HG03064 (cell line): ENCODE measurements around the gene SOCS1.

Experiments
- ATAC-seq: cut with Tn5 transposase; IDR thresholded peaks from one replicate; pipeline ENCODE4 v1.9.1; 2021; ENCODE audit warnings: low read depth; ENCODE audit not compliant: unreplicated experiment

The SOCS1 gene

GRCh38 chr16:11249233-11250061, 6.6 kb downstream of the SOCS1 start:
- ATAC-seq, result no peak

GRCh38 chr16:11248133-11248532, 7.9 kb downstream of the SOCS1 start:
- no peak for ATAC-seq

- ATAC-seq, result no peak
Observed at GRCh38 chr16:11245988-11246387, 10.0 kb downstream of the SOCS1 start.

- ATAC-seq, result no peak
Observed at GRCh38 chr16:11245222-11245737, 10.7 kb downstream of the SOCS1 start.

- no peak for ATAC-seq
Observed at GRCh38 chr16:11242658-11243057, 13.3 kb downstream of the SOCS1 start.

GRCh38 chr16:11241480-11242204, 14.4 kb downstream of the SOCS1 start:
- ATAC-seq, result no peak

- no peak for ATAC-seq
Observed at GRCh38 chr16:11240636-11241473, 15.1 kb downstream of the SOCS1 start.

DNA sequence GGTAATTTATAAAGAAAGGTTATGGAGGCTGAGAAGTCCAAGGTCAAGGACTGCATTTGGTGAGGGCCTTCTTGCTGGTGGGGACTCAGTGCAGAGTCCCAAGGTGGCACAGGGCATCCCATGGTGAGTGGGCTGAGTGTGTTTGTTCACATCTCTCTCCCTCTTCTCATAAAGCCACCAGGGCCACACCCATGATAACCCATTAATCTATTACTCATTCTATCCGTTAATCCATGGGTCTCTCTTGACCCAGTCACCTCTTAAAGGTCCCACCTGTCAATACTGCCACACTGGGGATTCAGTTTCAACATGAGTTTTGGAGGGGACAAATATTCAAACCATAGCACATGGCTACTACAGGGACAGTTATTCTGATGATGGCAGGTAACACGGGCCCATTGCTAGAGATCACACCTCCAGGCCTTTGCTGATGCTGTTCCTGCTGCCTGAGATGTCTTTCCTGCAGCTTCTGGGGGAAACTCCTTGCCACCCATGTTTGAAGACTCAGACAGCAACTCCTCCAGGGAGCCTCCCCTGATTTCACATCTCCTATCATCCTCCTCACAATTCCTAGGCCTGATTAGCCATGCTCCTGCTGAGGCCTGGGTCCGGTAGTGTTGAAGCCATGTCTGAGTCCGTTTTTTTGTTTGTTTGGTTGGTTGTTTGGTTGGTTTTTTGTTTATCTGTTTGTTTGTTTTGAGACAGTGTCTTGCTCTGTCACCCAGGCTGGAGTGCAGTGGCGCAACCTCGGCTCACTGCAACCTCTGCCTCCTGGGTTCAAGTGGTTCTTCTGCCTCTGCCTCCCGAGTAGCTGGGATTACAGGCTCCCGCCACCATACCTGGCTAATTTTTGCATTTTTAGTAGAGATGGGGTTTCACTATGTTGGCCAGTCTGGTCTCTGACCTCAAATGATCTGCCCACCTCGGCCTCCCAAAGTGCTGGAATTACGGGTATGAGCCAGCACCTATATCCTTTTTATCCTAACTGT, 16.1 kb downstream of the SOCS1 start:
- no peak for ATAC-seq

DNA sequence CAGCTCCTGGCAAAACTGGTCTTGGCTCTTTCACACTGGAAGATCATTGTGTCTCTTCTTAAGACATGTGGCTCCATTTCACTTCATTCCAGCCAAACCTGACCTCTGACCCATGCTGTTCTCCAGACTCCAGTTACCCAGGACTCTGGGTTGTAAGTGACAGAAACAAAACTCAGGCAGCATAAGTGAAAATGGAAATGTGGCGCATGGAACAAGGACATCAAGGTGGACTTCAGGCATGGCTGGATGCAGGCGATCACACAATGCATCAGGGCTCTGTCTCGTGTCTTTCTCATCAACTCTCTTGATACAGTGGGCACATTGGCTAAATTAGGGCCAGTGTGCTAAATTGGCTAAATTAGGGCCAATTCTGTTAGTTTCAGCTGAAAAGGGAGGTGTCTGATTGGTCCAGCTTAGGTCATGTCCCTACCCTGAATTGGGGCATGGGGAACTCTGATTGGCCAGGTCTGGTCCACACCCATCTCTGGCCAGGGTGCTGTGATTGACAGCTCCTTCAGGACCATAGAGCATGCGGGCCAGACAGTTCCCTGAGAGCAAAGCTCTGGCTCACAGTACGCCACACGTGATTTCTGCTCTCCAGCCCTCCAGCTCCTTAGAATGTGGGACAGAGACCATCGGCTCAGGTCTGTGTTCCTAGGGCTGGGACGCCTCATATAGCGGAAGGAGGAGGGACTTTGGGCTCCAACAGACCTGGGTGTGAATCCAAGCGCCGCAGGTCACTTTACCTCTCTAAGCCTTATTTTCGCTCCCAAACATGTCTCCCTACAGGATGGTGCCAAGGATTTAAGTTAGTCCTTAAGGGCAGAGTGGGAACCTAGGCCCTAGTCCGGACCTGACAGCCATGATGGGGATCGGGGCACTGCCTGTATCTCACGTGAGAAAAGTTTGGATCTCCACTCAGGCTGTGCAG, 17.5 kb downstream of the SOCS1 start:
- no peak for ATAC-seq

DNA sequence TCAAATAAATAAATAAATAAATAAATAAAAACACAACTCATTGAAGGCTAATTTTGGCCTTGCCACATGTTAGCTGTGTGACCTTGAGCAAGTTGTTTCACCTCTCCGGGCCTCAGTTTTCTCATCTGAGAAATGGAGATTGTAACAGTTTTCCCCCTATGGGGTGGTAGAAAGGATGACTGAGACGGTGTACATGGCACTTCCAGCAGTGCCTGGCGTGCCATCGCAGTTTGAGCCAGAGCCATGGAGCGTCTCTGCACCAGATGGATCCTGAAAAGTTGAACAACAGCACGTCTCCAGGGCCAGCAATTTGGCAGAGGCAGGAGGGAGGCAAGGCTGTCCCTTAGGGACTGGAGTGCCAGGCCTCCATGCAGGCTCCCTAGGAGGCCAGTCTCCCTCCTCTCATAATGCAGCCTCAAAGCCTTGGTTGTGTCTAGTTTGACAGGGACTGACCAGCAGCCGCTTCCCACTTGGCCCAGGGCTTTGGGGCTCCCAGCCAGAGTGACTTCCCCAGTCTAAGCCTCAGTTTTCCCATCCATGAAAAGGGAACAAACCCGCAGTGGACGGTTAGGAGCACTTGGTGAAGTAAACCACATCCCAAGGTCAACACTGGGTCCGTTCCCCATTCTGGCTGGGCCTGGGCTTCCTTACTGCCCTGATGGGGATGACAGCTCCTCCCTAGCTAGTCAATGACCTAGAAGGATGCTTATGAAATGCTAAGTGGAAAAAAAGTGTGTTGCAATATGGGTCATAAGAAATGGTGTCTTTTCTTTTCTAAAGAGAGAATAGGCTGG, 19.3 kb downstream of the SOCS1 start:
- no peak for ATAC-seq

DNA sequence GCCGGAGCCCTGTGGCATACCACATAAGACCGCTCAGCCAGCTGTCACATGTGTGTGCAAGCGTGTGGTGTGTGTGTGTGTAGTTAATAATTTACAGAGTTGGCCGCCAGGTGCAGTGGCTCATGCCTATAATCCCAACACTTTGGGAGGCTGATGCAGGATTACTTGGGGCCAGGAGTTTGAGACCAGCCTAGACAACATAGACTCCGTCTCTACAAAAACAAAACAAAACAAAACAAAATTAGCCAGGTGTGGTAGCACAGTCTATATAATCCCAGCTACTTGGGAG, 20.4 kb downstream of the SOCS1 start:
- ATAC-seq, result no peak

- ATAC-seq, result no peak
Observed at GRCh38 chr16:11234884-11235702, 20.9 kb downstream of the SOCS1 start.

DNA sequence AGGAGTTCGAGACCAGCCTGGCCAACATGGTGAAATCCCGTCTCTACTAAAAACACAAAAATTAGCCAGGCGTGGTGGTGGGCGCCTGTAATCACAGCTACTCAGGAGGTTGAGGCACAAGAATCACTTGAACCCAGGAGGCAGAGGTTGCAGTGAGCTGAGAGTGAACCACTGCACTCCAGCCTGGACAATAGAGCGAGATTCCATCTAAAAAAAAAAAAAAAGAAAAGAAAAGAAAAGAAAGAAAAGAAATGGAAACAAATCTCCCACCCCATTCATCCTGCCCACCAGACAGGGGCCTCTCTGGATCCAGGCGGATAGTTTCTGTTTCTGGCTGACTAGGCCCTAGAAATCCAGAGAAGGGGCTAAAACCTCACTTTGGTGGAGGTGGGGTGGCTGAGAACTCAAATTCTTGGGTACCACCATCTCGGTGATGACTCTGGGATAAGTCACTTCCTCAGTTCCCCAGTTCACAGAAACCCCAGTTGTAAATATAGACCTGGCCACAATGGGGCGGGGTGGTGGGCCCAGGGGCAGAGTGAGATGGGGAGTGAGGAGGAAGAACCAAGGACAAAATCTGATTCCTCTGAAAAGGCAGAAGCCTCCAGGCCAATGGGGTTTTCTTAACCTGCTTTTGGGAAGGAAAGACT, 22.2 kb downstream of the SOCS1 start:
- no peak for ATAC-seq

- ATAC-seq, result no peak
Observed at GRCh38 chr16:11232852-11233726, 22.9 kb downstream of the SOCS1 start.

GRCh38 chr16:11232302-11232851, 23.6 kb downstream of the SOCS1 start:
- no peak for ATAC-seq
